NCI-H510A treated with DMSO at 0.1 percent for 48 hours (cell line): Measurements from ENCODE around the gene L3MBTL1.

Experiments
- DNase-seq: peaks from one replicate; lab custom pipeline; 2025; lab: John Stamatoyannopoulos, UW

L3MBTL1 gene

DNA sequence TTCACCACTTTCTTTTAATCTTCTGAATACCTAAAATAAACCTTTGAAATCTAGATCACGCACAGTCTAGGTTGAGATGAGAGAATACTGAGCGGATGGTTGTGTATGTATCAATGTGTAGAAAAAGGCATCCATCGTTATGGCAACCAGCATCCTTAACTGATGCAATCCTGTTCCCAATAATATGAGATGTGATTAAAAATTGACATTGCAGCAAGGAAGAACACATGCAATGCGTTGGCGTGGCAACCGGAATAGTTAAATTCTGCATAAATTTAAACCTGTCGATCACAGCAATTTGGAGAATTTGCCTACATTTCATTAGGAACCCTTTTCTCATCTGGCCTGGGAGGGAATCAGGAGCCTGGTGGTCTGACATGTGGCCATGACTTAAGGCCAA lies 1.3 kb upstream of the L3MBTL1 start:
- no peak for DNase-seq

DNA sequence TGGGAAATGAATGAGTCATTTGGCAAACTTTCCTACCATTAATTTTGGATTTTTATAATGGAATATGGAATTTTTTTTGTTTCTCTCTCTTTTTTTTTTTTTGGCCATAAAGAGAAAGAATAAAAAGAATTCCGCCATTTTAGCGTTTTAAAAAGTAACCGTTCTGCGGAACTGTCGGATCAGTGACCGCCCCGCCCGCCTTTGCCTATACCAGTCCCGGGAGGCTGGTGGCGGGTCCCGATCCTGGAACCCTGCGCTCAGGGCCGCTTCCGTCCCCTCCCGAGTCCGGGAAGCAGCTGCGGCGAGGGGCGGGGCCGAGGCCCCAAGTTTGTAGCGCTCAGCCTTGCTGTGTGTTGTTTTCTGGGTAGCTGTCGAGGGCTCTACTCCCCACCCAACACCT lies 609 bp downstream of the L3MBTL1 start:
- no peak for DNase-seq

DNA sequence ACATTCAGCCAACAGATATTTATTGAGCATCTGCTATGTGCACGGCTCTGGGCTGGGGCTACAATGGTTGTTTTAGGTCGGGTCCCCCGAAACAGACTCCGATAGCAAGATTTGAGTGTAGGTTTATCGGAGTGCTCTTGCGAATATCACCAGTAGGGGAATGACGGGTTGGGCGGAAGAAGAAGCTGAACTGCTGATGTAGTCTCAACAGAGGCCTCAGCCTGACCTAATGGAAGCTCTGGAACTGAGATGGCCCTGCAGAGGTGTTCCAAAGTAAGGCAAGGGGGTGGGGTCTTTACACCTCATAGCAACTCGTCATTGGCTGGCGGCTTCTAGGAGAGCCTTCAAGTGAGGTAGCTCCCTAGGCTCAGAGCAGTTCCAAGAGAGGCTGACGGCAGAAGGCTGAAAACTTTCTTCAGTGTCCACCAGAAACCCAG lies 1.1 kb downstream of the L3MBTL1 start:
- peak; percentile 32 for DNase-seq

DNA sequence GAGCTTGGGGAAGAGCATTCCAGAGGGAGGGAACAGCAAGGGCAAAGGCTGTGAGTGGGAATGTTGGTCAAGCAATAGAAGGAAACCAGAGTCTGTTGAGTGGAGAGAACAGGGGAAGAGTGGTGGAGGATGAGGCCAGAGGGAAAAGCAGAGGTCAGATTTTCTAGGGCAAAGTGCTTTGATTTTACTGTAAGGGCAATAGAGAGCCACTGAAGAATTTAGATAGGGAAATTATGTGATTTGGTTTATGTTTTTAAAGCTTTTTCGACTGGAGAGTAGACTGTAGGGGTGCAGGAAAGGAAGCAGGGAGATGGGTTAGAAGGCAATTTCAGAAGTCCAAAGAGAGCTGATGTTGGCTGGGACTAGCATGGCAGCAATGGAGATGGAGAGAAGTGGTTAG lies 4.4 kb downstream of the L3MBTL1 start:
- no peak for DNase-seq

DNA sequence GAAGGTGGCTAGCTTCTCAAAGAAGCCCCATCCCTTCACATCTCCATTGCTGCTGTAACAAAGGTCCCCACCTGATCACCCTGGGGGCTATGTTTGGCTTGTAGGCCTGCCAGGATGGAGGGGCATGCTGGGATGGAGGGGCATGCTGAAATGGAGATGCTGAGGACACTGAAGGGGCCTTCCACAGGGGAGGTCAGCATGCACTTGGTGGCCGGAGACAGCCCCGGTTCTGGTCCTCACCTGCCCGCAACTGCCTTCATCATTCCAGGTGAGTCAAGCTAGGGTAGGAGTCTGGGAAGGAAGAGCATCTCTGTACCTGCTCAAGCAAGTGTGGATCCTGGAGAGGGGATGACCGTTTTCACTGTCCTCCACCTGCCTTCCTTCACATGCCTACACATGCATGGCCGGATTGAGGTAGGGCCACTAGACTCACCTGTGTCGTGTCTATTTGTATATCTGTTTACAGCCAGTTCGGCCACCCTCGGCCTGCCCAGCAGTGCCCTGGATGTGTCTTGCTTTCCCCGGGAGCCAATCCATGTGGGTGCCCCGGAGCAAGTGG lies 6.0 kb downstream of the L3MBTL1 start:
- no peak for DNase-seq

DNA sequence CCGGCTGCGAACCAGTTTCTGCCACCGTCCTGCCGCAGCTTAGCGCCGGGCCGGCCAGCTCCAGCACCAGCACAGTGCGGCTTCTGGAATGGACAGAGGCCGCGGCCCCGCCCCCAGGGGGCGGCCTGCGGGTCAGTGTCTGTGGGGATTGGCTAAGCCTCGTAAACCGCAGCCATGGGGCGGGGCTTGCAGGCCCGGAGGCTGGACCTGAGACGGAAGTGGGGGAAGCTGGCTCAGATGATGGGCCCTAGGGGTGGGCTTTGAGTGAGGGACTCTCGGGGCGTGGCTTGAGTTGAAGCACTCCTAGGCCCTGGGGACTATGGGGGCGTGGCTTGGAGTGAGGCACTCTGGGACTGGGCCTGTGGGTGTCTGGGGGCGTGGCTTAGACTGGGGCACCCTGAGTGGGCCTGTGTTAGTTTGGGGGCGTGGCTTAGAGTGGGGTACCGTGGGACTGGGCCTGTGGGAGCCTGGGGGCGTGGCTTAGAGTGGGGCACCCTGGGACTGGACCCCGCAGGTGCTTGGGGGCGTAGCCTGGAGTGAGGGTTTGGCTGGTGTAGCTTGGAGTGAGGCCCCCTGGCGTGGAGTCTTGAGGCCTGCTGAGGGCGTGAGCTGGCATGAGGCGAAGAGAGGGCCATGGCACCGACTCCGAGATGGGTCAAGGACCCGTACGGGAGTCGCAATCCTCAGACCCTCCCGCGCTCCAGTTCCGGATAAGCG lies 6.6 kb downstream of the L3MBTL1 start:
- DNase-seq: peak; percentile 99

DNA sequence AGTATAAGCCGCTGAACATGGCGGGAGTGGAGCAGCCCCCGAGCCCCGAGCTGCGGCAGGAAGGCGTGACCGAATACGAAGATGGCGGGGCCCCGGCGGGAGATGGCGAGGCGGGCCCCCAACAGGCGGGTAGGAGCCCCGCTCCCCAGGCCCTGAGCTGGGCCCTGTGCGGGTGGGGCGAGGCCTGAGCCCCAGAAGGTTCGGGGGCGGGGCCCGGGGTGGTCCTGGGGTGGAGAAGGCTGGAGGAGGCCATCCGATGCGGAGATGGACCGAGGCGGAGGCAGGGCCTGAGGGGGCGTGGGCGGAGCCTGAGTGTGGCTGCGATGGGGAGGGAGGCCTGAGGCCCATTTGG lies 7.1 kb downstream of the L3MBTL1 start:
- no peak for DNase-seq

DNA sequence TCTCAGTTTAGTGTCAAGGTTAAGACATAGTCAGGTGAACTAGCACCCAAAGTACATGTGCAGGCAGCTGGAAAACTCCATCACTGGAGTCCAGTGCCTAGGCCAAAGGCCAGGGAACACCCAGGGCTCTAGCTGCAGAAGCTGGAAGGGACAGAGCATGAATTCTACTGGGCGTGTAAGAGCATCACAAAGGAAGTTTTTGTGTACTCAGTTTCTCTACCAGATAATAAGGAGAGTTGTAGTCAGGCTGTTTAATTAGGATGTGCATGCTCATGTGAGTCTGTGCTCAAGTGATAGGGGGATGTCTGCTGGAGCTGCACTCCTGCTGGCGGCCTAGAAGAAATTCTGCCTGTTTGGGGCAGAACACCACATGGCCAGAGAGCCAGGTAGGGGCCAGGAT lies 8.1 kb downstream of the L3MBTL1 start:
- no peak for DNase-seq

DNA sequence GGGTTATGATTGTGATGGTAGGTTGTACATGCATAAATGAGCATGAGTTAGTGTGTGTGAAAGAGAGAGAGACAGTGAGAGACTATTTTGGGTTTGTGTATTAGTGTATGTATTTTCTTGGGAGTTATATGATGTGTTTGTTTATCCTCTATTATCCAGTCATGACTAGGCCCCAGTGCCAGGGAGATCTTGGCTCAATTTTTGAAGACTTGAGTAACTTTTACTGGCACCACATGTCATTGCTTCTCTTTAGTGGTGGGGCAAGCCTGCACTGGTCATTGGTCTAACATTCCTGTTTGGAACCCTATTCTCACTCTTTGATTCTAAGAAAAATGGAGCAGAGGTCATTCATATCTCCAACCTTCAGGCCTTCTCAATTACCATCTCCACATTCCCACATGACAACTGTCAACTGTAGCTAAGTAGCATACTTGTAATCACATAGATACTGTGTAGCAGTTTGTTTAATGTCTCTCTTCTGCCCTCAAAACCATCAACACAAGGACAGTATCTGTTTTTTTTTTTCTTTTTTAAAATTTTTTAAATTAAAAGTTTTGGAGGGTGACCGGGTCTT lies 8.8 kb downstream of the L3MBTL1 start:
- no peak for DNase-seq

DNA sequence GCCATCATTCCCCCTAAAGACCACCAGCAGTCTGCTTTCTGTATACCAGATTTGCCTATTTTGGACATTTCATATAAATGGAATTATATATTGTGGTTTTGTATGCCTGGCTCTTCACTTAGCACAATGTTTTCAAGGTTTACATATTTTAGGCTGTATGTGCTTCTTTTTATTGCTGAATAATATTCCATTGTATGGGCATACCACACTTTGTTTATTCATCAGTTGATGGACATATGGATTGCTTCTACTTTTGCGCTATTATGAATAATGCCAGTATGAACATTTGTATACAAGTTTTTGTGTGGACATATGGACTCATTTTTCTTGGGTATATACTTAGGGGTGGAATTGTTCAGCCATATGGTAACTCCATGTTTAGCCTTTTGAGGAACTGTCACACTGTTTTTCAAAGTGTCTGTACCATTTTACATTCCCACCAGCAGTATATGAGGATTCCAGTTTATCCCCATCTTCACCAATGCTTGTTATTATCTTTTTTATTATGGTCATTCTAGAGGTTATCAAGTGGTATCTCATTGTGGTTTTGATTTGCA lies 12.7 kb downstream of the L3MBTL1 start:
- DNase-seq: no peak

DNA sequence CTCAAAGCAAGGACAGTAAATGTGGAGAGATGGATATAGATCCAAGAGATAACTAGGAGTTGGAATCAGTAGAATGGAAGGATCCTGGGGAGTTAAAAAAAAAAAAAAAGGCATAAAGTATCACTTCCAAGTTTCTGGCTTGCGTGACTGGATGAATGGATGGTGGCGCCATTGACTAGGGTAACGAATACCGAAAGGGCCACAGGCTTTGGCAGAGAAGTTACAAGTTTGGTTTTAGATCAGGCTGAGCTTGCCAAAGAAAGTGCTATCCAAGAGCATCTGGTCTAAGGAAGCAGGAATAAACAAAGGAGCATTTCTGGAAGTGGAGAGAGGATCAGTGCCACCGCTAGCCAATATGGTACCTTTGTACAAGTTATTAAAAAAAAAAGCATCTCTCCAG lies 17.5 kb downstream of the L3MBTL1 start:
- no peak for DNase-seq

DNA sequence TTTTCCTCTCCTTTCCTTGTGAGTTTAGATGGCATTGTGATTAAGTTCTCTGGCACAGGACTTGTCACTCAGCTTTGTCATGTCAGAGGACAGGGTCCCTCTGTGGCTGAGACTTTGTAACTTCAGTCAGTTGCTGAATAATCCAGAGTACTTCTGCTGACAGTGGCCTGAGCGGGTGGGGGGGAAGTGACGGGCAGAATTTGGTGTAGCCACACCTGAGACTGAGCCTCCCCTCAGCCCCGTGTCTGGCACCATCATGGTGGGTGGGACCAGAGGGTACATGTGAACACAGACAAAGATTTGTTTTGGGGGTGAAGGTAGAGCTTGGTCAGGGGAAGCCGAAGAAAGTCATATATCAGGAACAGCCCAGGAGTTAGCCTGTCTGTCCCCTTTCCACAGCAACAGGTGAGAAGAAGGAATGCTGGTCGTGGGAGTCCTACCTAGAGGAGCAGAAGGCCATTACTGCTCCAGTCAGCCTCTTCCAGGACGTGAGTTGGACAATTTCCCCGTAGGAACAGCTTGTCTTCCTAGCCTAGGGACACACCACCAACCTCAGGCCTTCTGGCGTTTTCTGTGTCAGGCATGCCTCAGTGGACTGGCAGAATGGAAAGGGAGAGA lies 20.9 kb downstream of the L3MBTL1 start:
- DNase-seq: no peak

DNA sequence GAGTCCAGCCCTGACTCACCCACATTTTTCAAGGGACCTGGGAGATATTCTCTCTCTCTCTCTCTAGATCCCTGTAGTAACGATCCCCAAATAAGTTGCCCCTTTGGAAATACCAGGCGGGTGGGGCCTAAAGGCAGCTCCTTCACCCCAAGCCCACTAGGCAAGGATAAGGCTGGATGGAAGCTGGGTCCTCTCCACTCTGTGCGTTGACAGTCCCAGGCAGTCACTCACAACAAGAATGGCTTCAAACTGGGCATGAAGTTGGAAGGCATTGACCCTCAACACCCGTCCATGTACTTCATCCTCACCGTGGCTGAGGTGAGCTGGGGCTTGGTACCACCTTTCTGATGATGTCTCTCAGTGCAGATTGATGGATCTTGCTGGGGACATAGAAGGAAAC lies 21.6 kb downstream of the L3MBTL1 start:
- no peak for DNase-seq

DNA sequence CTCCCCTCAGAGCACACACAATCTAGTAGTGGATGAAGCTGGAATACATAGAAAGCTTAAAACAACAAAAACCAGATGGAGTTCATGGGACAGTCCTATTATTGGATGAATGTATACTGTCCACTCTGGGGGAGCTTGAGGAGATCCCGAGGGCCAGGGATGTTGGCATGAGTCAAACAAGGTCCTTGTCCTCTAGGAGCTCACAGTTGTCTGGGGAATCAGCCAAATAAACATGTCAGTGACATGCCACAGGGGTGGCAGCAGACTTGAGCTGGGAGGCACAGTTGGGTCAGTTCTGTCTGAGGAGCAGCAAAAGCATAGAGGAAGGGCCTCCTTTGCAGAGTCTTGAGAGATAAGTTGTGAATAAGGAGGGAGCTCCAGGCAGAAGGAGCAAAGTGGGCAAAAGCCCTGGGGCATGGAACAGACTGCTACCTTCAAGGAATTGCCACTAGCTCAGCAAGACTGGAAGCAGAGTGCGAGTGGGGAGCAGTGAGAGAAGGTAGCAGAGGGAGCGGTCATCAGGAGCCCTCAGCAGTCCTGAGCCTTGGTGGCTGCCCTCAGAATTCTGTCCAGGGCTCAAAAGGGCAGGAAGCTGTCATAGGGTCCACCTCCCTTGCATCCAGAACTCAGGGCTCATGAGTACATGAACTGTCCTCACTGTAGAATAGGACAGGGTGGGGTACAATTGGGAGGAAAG lies 22.1 kb downstream of the L3MBTL1 start:
- no peak for DNase-seq

DNA sequence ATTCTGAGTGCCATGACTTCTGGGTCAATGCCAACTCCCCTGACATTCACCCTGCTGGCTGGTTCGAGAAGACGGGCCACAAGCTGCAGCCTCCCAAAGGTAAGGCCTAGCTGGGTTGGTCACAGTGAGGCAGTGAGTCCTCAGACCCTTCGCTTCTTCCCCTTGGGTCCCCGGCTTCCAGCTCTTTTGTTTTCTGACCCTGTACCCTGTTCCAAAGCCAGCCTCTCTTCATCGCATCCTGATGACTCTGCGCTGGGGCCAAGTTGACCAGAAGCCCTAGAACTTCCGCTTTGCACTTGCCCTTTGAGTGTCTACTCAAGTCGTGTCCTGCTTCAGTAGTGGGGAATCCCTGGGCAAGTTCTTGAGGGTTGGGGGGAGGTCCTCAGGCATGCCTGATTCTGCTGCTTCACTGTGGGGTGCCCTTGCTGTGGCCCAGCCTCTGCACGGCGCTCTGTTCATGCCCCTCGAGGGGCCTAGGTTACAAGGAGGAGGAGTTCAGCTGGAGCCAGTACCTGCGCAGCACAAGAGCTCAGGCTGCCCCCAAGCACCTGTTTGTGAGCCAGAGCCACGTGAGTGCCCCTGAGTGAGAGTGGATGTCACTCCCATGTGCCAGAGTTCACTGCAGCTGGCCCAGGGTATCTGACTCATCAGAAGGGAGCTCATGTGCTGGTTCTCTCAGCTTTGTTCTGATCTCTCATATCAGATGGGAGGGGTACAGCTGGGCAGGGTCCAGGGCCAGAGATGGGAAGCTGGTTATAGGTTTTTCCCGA lies 23.0 kb downstream of the L3MBTL1 start:
- no peak for DNase-seq

DNA sequence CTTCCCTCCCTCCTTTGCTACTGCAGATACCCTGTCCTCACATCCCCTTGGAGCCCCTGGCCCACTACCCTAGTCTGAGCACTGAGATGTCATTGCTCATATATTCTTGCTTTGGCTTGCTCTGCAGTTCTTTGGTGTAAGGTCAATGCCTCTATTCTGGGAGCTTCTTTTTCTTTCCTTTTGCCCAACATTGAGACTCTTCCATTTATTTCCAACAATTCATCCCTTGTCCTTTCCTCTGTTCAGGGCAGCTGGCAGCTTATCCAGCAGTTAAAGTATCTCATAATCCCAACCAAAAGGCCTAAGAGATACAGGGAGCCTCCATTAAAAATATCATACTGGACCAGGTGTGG lies 23.6 kb downstream of the L3MBTL1 start:
- DNase-seq: no peak

DNA sequence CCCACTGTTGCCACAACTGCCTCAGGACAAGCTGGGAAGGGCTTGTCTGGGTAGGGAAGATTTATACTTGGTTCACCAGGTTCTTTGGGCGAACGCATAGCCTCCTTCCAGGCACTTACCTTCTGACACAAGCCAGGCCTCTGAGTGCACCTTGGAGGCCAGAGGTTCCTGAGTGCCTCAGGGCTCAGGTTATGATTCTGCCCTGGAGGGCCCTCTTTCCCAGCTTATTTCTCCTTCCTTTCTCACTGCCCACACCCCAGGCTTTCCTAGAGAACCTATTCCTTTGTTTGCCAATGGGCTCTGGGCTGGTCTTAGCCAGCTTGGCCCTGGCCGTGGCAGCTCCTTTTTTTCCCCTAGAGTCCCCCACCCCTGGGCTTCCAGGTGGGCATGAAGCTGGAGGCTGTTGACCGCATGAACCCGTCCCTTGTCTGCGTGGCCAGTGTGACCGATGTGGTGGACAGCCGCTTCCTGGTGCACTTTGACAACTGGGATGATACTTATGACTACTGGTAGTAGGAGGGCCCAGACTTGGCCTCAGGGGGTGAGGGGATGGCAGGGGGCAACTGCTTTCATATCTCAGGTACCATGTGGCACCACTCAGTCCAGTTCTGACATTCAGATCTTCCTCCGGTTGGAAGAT lies 25.0 kb downstream of the L3MBTL1 start:
- no peak for DNase-seq

DNA sequence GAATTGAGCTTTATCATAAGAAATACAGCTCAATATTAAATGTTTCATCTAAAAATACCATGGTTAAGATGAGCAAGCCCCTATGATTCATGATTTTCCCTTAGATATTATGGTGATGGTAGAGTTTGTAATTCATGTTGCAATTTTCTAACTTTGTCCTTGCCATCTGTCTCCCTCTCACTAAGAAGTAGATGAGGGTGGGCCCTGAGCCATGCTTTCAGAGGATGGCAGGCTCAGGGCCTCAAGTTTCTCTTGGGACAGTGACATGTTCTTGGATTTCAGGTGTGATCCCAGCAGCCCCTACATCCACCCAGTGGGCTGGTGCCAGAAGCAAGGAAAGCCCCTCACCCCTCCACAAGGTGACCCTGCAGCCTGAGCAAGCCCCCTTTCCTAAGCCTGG lies 25.6 kb downstream of the L3MBTL1 start:
- DNase-seq: no peak

DNA sequence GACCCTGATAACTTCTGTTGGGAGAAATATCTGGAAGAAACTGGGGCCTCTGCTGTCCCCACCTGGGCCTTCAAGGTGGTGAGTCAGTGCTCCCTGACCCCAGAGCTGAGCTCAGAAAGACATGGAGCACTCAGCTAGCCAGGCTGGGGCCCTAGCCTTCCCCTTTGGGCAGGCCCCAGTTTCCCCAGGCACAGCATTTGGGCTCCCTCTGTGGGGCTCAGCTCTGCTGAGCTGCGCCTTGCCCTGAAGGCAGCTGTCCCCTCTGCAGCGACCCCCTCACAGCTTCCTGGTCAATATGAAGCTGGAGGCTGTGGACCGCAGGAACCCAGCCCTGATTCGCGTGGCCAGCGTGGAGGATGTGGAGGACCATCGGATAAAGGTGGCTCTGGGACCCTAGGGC lies 26.5 kb downstream of the L3MBTL1 start:
- DNase-seq: no peak

DNA sequence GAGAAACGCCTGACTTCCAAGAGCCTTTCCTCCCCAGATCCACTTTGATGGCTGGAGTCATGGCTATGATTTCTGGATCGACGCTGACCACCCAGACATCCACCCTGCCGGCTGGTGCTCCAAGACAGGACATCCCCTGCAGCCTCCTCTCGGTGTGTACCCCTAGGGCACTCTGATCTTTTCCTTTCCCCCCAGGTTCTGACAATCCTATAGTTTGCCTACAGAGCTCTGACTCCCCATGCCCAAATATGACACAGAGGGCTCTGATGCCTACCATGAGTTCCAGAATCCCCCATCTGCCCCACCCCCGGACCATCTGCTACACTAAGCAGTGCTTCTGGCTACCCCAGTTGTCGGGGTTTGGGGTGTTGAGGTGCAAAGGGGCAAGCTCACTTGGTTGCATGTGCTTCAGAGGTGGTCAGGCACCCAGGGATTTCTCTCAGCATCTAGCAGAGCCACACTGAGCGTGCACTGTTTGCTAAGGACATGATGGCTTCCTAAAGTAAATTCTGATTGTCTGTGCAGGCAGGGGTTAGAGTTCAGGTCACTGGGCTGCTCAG lies 27.4 kb downstream of the L3MBTL1 start:
- DNase-seq: no peak

DNA sequence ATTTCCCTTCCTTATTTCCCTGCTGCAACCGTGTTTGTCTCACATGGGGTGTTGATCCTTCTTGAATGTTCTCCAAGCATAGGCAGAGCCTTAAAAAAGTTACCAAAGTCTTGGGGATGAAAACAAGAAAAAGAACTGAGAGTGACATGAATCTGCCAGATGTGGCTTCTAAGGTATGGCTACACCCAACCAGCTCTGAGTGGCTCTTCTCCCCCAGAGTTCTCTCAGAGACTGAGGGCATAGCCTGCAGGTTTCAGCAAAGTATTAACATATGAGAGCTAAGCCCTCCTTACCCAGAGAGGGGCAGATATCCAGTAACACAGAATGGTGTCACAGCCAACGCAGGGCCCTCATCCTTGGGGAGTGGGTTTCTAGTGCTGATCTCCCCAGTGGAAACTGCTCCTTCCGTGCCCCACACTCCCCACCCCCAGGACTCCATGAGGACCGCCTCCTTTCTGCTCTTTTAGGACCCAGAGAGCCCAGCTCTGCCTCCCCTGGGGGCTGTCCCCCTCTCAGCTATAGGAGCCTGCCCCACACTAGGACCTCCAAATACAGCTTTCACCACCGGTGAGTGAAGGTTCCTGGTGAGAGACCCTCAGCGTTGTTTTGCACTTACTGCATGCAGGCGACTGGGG lies 28.0 kb downstream of the L3MBTL1 start:
- DNase-seq: no peak
